ENCODE data around the gene MUS81.

DNA sequence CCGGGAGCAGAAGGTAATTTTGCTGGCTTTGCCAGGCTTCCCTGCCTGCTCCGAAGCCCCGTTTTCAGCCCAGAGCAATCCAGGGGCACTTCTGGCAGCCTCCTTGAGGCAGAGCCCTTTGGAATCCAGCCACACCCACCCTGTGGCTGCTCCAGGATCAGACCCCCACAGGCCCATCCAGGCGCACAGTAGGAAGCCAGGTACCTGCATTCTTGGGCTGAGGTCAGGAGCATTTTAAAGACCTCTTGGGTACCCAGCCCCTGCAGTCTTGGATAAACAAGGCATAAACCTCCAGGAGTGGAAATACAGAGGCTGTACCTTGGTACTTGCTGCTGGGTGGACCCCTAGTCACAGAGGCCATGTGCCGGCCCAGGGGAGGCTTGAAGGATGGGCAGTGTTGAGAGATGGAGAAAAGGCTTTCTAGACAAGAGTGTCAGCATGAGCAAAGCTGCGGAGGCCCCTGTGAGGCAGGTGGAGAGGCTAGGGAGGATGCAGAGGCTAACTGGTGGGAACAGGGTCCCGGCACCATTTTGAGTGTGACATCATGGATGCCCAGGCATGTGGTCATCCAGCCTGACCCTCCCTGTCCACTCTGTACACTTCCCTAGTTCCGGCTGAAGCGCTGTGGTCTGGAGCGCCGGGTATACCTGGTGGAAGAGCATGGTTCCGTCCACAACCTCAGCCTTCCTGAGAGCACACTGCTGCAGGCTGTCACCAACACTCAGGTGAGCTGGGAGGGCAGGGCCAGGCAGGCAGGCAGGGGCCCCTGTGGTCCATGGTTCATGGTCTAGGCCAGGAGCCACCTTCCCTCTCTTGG, 3.9 kb downstream of the MUS81 start:
- TF ChIP-seq MYC (IDR thresholded peaks at IDR 0.05; ENCODE audit: low read depth, low read length), result no peak
- no peak for TF ChIP-seq MYC (CRISPR knock-in tag; IDR thresholded peaks at IDR 0.05; ENCODE audit: borderline replicate concordance, low read depth)
- no peak; the same call in 1 of the 2 replicates for TF ChIP-seq POLR2A (conservative IDR thresholded peaks at IDR 0.05)
- TF ChIP-seq, protein P1, sequence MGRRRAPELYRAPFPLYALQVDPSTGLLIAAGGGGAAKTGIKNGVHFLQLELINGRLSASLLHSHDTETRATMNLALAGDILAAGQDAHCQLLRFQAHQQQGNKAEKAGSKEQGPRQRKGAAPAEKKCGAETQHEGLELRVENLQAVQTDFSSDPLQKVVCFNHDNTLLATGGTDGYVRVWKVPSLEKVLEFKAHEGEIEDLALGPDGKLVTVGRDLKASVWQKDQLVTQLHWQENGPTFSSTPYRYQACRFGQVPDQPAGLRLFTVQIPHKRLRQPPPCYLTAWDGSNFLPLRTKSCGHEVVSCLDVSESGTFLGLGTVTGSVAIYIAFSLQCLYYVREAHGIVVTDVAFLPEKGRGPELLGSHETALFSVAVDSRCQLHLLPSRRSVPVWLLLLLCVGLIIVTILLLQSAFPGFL (CRISPR knock-in tag; IDR thresholded peaks at IDR 0.05), result no peak
- no peak for TF ChIP-seq ZNF583 (CRISPR knock-in tag; IDR thresholded peaks at IDR 0.05)
- TF ChIP-seq, protein P2, sequence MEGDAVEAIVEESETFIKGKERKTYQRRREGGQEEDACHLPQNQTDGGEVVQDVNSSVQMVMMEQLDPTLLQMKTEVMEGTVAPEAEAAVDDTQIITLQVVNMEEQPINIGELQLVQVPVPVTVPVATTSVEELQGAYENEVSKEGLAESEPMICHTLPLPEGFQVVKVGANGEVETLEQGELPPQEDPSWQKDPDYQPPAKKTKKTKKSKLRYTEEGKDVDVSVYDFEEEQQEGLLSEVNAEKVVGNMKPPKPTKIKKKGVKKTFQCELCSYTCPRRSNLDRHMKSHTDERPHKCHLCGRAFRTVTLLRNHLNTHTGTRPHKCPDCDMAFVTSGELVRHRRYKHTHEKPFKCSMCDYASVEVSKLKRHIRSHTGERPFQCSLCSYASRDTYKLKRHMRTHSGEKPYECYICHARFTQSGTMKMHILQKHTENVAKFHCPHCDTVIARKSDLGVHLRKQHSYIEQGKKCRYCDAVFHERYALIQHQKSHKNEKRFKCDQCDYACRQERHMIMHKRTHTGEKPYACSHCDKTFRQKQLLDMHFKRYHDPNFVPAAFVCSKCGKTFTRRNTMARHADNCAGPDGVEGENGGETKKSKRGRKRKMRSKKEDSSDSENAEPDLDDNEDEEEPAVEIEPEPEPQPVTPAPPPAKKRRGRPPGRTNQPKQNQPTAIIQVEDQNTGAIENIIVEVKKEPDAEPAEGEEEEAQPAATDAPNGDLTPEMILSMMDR (IDR thresholded peaks at IDR 0.05 in 2 of 3, conservative IDR thresholded peaks at IDR 0.05 in 1 of 3; ENCODE audit: insufficient read depth in 2 of 3, low read depth in 1 of 3, low read length in 3 of 3), result no peak
- no peak for TF ChIP-seq ZNF347 (CRISPR knock-in tag; IDR thresholded peaks at IDR 0.05; ENCODE audit: low read depth)
- no peak for TF ChIP-seq JUN (IDR thresholded peaks at IDR 0.05; ENCODE audit: borderline replicate concordance, low read depth, low read length)
- no peak for TF ChIP-seq JUN (CRISPR knock-in tag; IDR thresholded peaks at IDR 0.05; ENCODE audit: borderline replicate concordance)
- TF ChIP-seq TCF7L2 (IDR thresholded peaks at IDR 0.05; ENCODE audit: low read depth, low read length), result no peak
- no peak for TF ChIP-seq RBM17 (IDR thresholded peaks at IDR 0.05; ENCODE audit: borderline replicate concordance, low read depth, low read length)
- TF ChIP-seq EHMT2 (IDR thresholded peaks at IDR 0.05), result no peak
- TF ChIP-seq, protein P3, sequence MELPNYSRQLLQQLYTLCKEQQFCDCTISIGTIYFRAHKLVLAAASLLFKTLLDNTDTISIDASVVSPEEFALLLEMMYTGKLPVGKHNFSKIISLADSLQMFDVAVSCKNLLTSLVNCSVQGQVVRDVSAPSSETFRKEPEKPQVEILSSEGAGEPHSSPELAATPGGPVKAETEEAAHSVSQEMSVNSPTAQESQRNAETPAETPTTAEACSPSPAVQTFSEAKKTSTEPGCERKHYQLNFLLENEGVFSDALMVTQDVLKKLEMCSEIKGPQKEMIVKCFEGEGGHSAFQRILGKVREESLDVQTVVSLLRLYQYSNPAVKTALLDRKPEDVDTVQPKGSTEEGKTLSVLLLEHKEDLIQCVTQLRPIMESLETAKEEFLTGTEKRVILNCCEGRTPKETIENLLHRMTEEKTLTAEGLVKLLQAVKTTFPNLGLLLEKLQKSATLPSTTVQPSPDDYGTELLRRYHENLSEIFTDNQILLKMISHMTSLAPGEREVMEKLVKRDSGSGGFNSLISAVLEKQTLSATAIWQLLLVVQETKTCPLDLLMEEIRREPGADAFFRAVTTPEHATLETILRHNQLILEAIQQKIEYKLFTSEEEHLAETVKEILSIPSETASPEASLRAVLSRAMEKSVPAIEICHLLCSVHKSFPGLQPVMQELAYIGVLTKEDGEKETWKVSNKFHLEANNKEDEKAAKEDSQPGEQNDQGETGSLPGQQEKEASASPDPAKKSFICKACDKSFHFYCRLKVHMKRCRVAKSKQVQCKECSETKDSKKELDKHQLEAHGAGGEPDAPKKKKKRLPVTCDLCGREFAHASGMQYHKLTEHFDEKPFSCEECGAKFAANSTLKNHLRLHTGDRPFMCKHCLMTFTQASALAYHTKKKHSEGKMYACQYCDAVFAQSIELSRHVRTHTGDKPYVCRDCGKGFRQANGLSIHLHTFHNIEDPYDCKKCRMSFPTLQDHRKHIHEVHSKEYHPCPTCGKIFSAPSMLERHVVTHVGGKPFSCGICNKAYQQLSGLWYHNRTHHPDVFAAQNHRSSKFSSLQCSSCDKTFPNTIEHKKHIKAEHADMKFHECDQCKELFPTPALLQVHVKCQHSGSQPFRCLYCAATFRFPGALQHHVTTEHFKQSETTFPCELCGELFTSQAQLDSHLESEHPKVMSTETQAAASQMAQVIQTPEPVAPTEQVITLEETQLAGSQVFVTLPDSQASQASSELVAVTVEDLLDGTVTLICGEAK (IDR thresholded peaks at IDR 0.05), result no peak
- TF ChIP-seq, protein P3 (CRISPR knock-in tag; IDR thresholded peaks at IDR 0.05), result no peak
- TF ChIP-seq CSDE1 (IDR thresholded peaks at IDR 0.05), result no peak
- no peak for TF ChIP-seq RCOR1 (IDR thresholded peaks at IDR 0.05; ENCODE audit: borderline replicate concordance in 1 of 2, low read depth in 2 of 2, low read length in 2 of 2)
- TF ChIP-seq ZNF311 (CRISPR knock-in tag; IDR thresholded peaks at IDR 0.05), result no peak
